A549 (cell line): Measurements from ENCODE around the gene POLD1. TPM values are rescaled to one million over a fixed set of nuclear protein-coding genes. Genes with fewer than 3 reads are reported as not detected.

Experiments used
- ATAC-seq, 2 experiments: fragments of 200-7000 bp in 1 of 2; fragments of >200 bp in 1 of 2; cut with Nextera tagmentation in 1 of 2; cut with Tn5 transposase in 1 of 2; 3 replicates each; pipeline versions ENCODE4 v1.8.0 to v1.9.1; 2018 to 2020; ENCODE audit warnings: mild to moderate bottlenecking in 1 of 2, moderate library complexity in 1 of 2
- CTCF ChIA-PET: fragments of 300-600 bp; sonication (Branson Sonifier 250); formaldehyde crosslinking; extraction: SDS; loops from one replicate; lab custom pipeline; 2021; ENCODE audit warnings: antibody characterized with exemption, inconsistent platforms; lab: Yijun Ruan, JAX
- POLR2A ChIA-PET: fragments of 350-600 bp; formaldehyde crosslinking; extraction: SDS; loops from one replicate; lab custom pipeline; 2021; ENCODE audit warnings: antibody characterized with exemption, inconsistent platforms; lab: Yijun Ruan, JAX
- DNase-seq, 2 experiments: peaks; one replicate each; pipeline versions ENCODE4 v3.0.0 to v3.0.0-alpha.2; 2011 to 2016; ENCODE audit warnings: low read depth in 1 of 2, low spot score in 1 of 2
- FAIRE-seq: peaks from 2 replicates; lab custom pipeline; 2011; peaks lifted over from hg19 to GRCh38; lab: Jason Lieb, UNC
- H3K27ac ChIP-seq, 2 experiments: fragments of >200 bp; sonication (Bioruptor Twin); formaldehyde crosslinking; 3 replicates each; pipeline ENCODE4 v1.5.1; 2016 to 2017
- H3K4me1 ChIP-seq: fragments of >200 bp; sonication (Bioruptor Twin); formaldehyde crosslinking; 3 replicates; pipeline ENCODE4 v1.6.1; 2016
- H3K4me2 ChIP-seq: fragments of >200 bp; sonication (Bioruptor Twin); formaldehyde crosslinking; 3 replicates; pipeline ENCODE4 v1.6.1; 2016
- H3K4me3 ChIP-seq: fragments of >200 bp; sonication (Bioruptor Twin); formaldehyde crosslinking; 3 replicates; pipeline ENCODE4 v1.5.1; 2016
- H3K9me3 ChIP-seq: fragments of >200 bp; sonication (Bioruptor Twin); formaldehyde crosslinking; 3 replicates; pipeline ENCODE4 v1.6.1; 2016
- ATOH8 ChIP-seq: fragments of 250-450 bp; sonication (Bioruptor Pico); IDR thresholded peaks from 2 replicates; pipeline ENCODE4 v1.5.0; 2020; ENCODE audit warnings: low read depth, mild to moderate bottlenecking, moderate library complexity
- CBX2 ChIP-seq: fragments of 200-600 bp; sonication (generic); IDR thresholded peaks from 2 replicates; pipeline ENCODE4 v1.6.1; 2016; ENCODE audit warnings: low read depth, mild to moderate bottlenecking, borderline replicate concordance
- CHD4 ChIP-seq: fragments of 200-600 bp; sonication (generic); IDR thresholded peaks from 2 replicates; pipeline ENCODE4 v1.6.1; 2016; ENCODE audit warnings: antibody characterized with exemption, mild to moderate bottlenecking, borderline replicate concordance
- ELK1 ChIP-seq: fragments of 150-350 bp; IDR thresholded peaks from 2 replicates; pipeline ENCODE4 v1.6.1; 2014; ENCODE audit warnings: low read depth, mild to moderate bottlenecking, low read length
- FOXS1 ChIP-seq: fragments of 250-450 bp; sonication (Bioruptor Pico); IDR thresholded peaks from 2 replicates; pipeline ENCODE4 v1.5.0; 2020; ENCODE audit warnings: mild to moderate bottlenecking, moderate library complexity
- HES2 ChIP-seq: fragments of >200 bp; sonication (Bioruptor Twin); formaldehyde crosslinking; IDR thresholded peaks from 2 replicates; pipeline ENCODE4 v1.6.1; 2016
- HMGXB4 ChIP-seq: fragments of 250-450 bp; sonication (Bioruptor Pico); IDR thresholded peaks from 2 replicates; pipeline ENCODE4 v1.5.0; 2021; ENCODE audit warnings: mild to moderate bottlenecking, moderate library complexity, borderline replicate concordance
- HOXB13 ChIP-seq: fragments of 250-450 bp; sonication (Bioruptor Pico); IDR thresholded peaks from 2 replicates; pipeline ENCODE4 v1.5.0; 2020; ENCODE audit warnings: low read depth, mild to moderate bottlenecking, moderate library complexity
- JUN ChIP-seq, 2 experiments: fragments of >200 bp; sonication (Bioruptor Twin); formaldehyde crosslinking; IDR thresholded peaks; 2 replicates in 1 of 2; 3 replicates in 1 of 2; pipeline ENCODE4 v1.6.1; 2016 to 2017
- JUNB ChIP-seq: fragments of >200 bp; sonication (Bioruptor Twin); formaldehyde crosslinking; IDR thresholded peaks from 2 replicates; pipeline ENCODE4 v1.6.1; 2016
- KDM5A ChIP-seq: fragments of 200-600 bp; sonication (generic); IDR thresholded peaks from 2 replicates; pipeline ENCODE4 v1.6.1; 2016; ENCODE audit warnings: antibody characterized with exemption, mild to moderate bottlenecking
- NFE2L2 ChIP-seq: fragments of 150-350 bp; conservative IDR thresholded peaks from 2 replicates; pipeline ENCODE4 v1.6.1; 2014; ENCODE audit warnings: low read length
- NPAS2 ChIP-seq: fragments of 250-450 bp; sonication (Bioruptor Pico); IDR thresholded peaks from 2 replicates; pipeline ENCODE4 v1.8.0; 2022; ENCODE audit warnings: mild to moderate bottlenecking, moderate library complexity, borderline replicate concordance
- PBX3 ChIP-seq: IDR thresholded peaks from 2 replicates; pipeline ENCODE4 v1.6.1; 2012
- POLR2A ChIP-seq: IDR thresholded peaks from 2 replicates; pipeline ENCODE4 v1.6.1; 2012; ENCODE audit warnings: mild to moderate bottlenecking, low read length
- POLR2AphosphoS2 ChIP-seq: conservative IDR thresholded peaks from 2 replicates; pipeline ENCODE4 v1.6.1; 2012; ENCODE audit warnings: low read length, improper control_type of control experiment, inconsistent platforms
- RARB ChIP-seq: fragments of 250-450 bp; sonication (Bioruptor Pico); IDR thresholded peaks from 2 replicates; pipeline ENCODE4 v1.8.0; 2021; ENCODE audit warnings: mild to moderate bottlenecking, moderate library complexity
- RFX5 ChIP-seq: fragments of 450-650 bp; IDR thresholded peaks from 2 replicates; pipeline ENCODE4 v1.7.1; 2014; ENCODE audit warnings: antibody characterized with exemption, mild to moderate bottlenecking, moderate library complexity
- SMC3 ChIP-seq: fragments of >200 bp; sonication (Bioruptor Twin); formaldehyde crosslinking; IDR thresholded peaks from 3 replicates; pipeline ENCODE4 v1.6.1; 2018; ENCODE audit warnings: inconsistent platforms
- TP53 ChIP-seq: fragments of 250-450 bp; sonication (Bioruptor Pico); IDR thresholded peaks from 2 replicates; pipeline ENCODE4 v1.5.0; 2021; ENCODE audit warnings: mild to moderate bottlenecking, moderate library complexity
- WGBS: methylation state at CpG from one replicate; pipeline ENCODE4 v1.1.6; 2017; ENCODE audit errors: missing lambda C conversion rate; 5-methylcytosine and 5-hydroxymethylcytosine counted together
- polyA plus RNA-seq, 4 experiments: library from polyadenylated mRNA; depleted of rRNA in 3 of 4; stranded (reverse); fragments of >200 nt; fragmentation: RNase III in 1 of 4; extraction: RNeasy Plus Mini Kit Qiagen cat#74134 plus additional on column Dnase treatment in 1 of 4; gene quantifications; 2 replicates in 3 of 4; 3 replicates in 1 of 4; pipeline ENCODE4 v1.2.3, GENCODE V29; 2011 to 2017
- TF ChIP-seq, protein P1 (sequence below): fragments of >200 bp; sonication (Bioruptor Twin); formaldehyde crosslinking; IDR thresholded peaks from 3 replicates; pipeline ENCODE4 v1.5.1; 2016

POLD1 gene
- polyA plus RNA-seq, 2 of the 4 experiments (the other 2 are of a cell fraction): 26.1 to 88.8 TPM

DNA sequence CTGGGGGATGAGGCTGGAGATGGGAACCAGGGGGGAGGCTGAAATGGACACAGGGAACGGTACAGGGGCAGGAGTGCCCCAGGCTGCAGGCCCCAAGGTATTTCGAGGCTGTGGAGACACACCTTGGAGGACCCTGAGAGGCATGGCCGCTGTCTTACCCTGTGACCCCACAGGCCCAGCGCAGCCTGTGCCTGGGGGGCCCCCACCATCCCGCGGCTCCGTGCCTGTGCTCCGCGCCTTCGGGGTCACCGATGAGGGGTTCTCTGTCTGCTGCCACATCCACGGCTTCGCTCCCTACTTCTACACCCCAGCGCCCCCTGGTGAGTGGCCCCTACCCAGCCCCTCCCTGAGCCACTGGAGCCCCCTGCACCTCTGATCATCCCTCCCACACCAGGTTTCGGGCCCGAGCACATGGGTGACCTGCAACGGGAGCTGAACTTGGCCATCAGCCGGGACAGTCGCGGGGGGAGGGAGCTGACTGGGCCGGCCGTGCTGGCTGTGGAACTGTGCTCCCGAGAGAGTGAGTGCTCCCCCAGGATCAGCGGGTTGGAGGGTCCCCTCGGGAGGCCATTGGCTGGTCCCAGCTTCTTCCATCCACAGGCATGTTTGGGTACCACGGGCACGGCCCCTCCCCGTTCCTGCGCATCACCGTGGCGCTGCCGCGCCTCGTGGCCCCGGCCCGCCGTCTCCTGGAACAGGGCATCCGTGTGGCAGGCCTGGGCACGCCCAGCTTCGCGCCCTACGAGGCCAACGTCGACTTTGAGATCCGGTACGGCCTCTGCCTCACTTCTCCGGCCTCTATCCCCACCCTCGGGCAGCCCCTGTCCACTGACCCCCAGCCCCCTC is 17.7 kb downstream of the POLD1 start:
- CTCF ChIA-PET: interaction anchor here (0.9 to 2.6 kb wide), 8 partner anchors 13 to 154 kb away, joined by 3 to 12 read pairs (median 4); partner anchors contain the start of genes POLD1 and SPIB
- Histone ChIP-seq H3K9me3 (no peaks in the 10 kb centered on the region), H3K4me2 (no peak overlapping the region), H3K4me3 (no peak overlapping the region), H3K27ac (no peak overlapping the region), H3K4me1 (no peaks in the 10 kb centered on the region)
- ATAC-seq: no peak
- FAIRE-seq: no peak
- POLR2A ChIA-PET: no interaction called here
- TF ChIP-seq SMC3 (no peak), TP53 (CRISPR knock-in tag) (no peak)
- WGBS: 94% methylated on average over 40 of the region's 48 CpGs
- DNase-seq: no peak

GRCh38 chr19:50402544-50403301 is 18.6 kb downstream of the POLD1 start:
- POLR2A ChIA-PET: no interaction called here

More at GRCh38 chr19:50402544-50403301, 18.6 kb downstream of the POLD1 start:
- Histone ChIP-seq H3K4me3 (no peak overlapping the region), H3K27ac (no peak overlapping the region), H3K4me2 (no peak overlapping the region), H3K4me1 (no peaks in the 10 kb centered on the region)
- CTCF ChIA-PET: interaction anchor here (0.9 to 2.6 kb wide), 9 partner anchors 12 to 256 kb away, joined by 3 to 12 read pairs (median 4); partner anchors contain the start of genes POLD1 and SPIB
- FAIRE-seq: no peak
- no peak for TF ChIP-seq RFX5
- no peak for TF ChIP-seq CHD4
- TF ChIP-seq JUN (IDR thresholded peaks at IDR 0.05): no peak
- TF ChIP-seq HES2: no peak
- TF ChIP-seq PBX3: no peak
- no peak for TF ChIP-seq ELK1
- no peak for TF ChIP-seq FOXS1 (CRISPR knock-in tag)
- no peak for TF ChIP-seq HMGXB4 (CRISPR knock-in tag)
- no peak for TF ChIP-seq KDM5A
- TF ChIP-seq, protein P1, sequence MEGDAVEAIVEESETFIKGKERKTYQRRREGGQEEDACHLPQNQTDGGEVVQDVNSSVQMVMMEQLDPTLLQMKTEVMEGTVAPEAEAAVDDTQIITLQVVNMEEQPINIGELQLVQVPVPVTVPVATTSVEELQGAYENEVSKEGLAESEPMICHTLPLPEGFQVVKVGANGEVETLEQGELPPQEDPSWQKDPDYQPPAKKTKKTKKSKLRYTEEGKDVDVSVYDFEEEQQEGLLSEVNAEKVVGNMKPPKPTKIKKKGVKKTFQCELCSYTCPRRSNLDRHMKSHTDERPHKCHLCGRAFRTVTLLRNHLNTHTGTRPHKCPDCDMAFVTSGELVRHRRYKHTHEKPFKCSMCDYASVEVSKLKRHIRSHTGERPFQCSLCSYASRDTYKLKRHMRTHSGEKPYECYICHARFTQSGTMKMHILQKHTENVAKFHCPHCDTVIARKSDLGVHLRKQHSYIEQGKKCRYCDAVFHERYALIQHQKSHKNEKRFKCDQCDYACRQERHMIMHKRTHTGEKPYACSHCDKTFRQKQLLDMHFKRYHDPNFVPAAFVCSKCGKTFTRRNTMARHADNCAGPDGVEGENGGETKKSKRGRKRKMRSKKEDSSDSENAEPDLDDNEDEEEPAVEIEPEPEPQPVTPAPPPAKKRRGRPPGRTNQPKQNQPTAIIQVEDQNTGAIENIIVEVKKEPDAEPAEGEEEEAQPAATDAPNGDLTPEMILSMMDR: no peak
- TF ChIP-seq CBX2: no peak
- no peak for TF ChIP-seq ATOH8
- no peak for TF ChIP-seq POLR2A
- no peak for TF ChIP-seq POLR2AphosphoS2
- no peak for TF ChIP-seq JUNB
- TF ChIP-seq NFE2L2: no peak
- no peak for TF ChIP-seq HOXB13 (CRISPR knock-in tag)
- TF ChIP-seq NPAS2 (CRISPR knock-in tag): no peak
- TF ChIP-seq RARB (CRISPR knock-in tag): no peak
- TF ChIP-seq, all 56 proteins: peak for 0
- WGBS: 95% methylated on average over 41 of the region's 41 CpGs
- no peaks in the 10 kb centered on the region for H3K9me3 ChIP-seq
- no peak for DNase-seq
- ATAC-seq: no peak; a peak in 1 of 6 replicates
